Measurements from ENCODE around the gene SYMPK. TPM values are rescaled to one million over a fixed set of nuclear protein-coding genes. Genes with fewer than 3 reads are reported as not detected.

Gene SYMPK
- total RNA-seq, 4 donors from 2014 or later: 44.0 to 158 (median 90.3) TPM

GRCh38 chr19:45769821-45770191 is 93.1 kb downstream of the SYMPK start:
- Histone ChIP-seq H3K4me3 (peak overlapping the region; percentile 50 to 89 (median 84)), H3K36me3 (no peaks in the 10 kb centered on the region), H3K27ac (peak overlapping the region; percentile 76 to 99 (median 91)), H3K27me3 (no peaks in the 10 kb centered on the region), H3K4me1 (peaks cover 0 to 47% (median 13%) of the 10 kb centered on the region in 4 donors), H3K9me3 (no peaks in the 10 kb centered on the region)
- peak in 2 of 3 donors; percentile 58 to 77 for DNase-seq
- no peak for TF ChIP-seq CTCF (IDR thresholded peaks at IDR 0.05)
- no peak for TF ChIP-seq POLR2A (IDR thresholded peaks at IDR 0.05)

GRCh38 chr19:45768984-45769782 is 93.8 kb downstream of the SYMPK start, which contains the start of gene SIX5:
Gene SIX5, minus strand, starts transcription at chr19:45769252. Its CDS starts 408 bp downstream, at chr19:45768844.
- peak within 1 kb of the TSS; percentile 50 to 89 (median 84) for H3K4me3 ChIP-seq
- H3K27me3 ChIP-seq: no peaks in the 10 kb centered on the region
- DNase-seq: peak; percentile 94 to 99 (median 99)
- no peaks in the 10 kb centered on the region for H3K36me3 ChIP-seq
- peak within 1 kb of the TSS; percentile 79 to 99 (median 91) for H3K27ac ChIP-seq
- H3K4me1 ChIP-seq: peaks cover 0 to 53% (median 13%) of the 10 kb centered on the region in 4 donors
- TF ChIP-seq POLR2A (IDR thresholded peaks at IDR 0.05) (peak; percentile 31 to 59), CTCF (IDR thresholded peaks at IDR 0.05) (peak in 1 of 6 experiments; percentile 4)
- no peaks in the 10 kb centered on the region for H3K9me3 ChIP-seq

- peak in 1 of 3 donors; percentile 26 for DNase-seq
- H3K9me3 ChIP-seq: no peaks in the 10 kb centered on the region
- H3K4me3 ChIP-seq: peak overlapping the region; percentile 50 to 89 (median 84)
- no peak for TF ChIP-seq CTCF (IDR thresholded peaks at IDR 0.05)
- no peak for TF ChIP-seq POLR2A (IDR thresholded peaks at IDR 0.05)
- peak overlapping the region; percentile 79 to 99 (median 91) for H3K27ac ChIP-seq
- H3K27me3 ChIP-seq: no peaks in the 10 kb centered on the region
- H3K36me3 ChIP-seq: no peaks in the 10 kb centered on the region
- H3K4me1 ChIP-seq: peaks cover 0 to 59% (median 13%) of the 10 kb centered on the region in 4 donors
Observed at GRCh38 chr19:45768655-45768983, 94.3 kb downstream of the SYMPK start.

GRCh38 chr19:45767881-45768654 is 94.9 kb downstream of the SYMPK start:
- H3K4me1 ChIP-seq: peaks cover 0 to 60% (median 13%) of the 10 kb centered on the region in 4 donors
- no peaks in the 10 kb centered on the region for H3K9me3 ChIP-seq
- H3K27me3 ChIP-seq: no peaks in the 10 kb centered on the region
- peak overlapping the region; percentile 79 to 99 (median 91) for H3K27ac ChIP-seq
- TF ChIP-seq CTCF (IDR thresholded peaks at IDR 0.05) (no peak), POLR2A (IDR thresholded peaks at IDR 0.05) (no peak)
- DNase-seq: peak; percentile 29 to 73 (median 72)
- peak overlapping the region; percentile 50 to 89 (median 84) for H3K4me3 ChIP-seq
- no peaks in the 10 kb centered on the region for H3K36me3 ChIP-seq

- H3K27ac ChIP-seq: peak overlapping the region; percentile 79 to 99 (median 91)
- peak in 2 of 3 donors; percentile 68 to 72 for DNase-seq
- no peaks in the 10 kb centered on the region for H3K27me3 ChIP-seq
- peak in 1 of 2 donors; percentile 32 for TF ChIP-seq POLR2A (IDR thresholded peaks at IDR 0.05)
- no peak for TF ChIP-seq CTCF (IDR thresholded peaks at IDR 0.05)
- peak overlapping the region; percentile 50 to 89 (median 84) for H3K4me3 ChIP-seq
- peaks cover 0 to 54% (median 13%) of the 10 kb centered on the region in 4 donors for H3K4me1 ChIP-seq
- H3K9me3 ChIP-seq: no peaks in the 10 kb centered on the region
- H3K36me3 ChIP-seq: no peaks in the 10 kb centered on the region
Observed at GRCh38 chr19:45767410-45767880, 95.5 kb downstream of the SYMPK start.

All from Peyer's patch (tissue), 4 donors.